HG02970 (cell line): ENCODE measurements around the gene OSCAR.
"Not testable (repeated sequence)": the region's sequence is repeated elsewhere in the genome, so short reads cannot be mapped to it uniquely, and the experiment has no call there.

Experiments
- ATAC-seq: cut with Tn5 transposase; IDR thresholded peaks from one replicate; pipeline ENCODE4 v1.9.1; 2021; ENCODE audit warnings: mild to moderate bottlenecking, moderate library complexity, moderate number of reproducible peaks; ENCODE audit not compliant: unreplicated experiment, low FRiP score

Gene OSCAR

GRCh38 chr19:54095859-54096616 lies 4.6 kb downstream of the OSCAR start:
- ATAC-seq: not testable (repeated sequence)

- no peak for ATAC-seq
Measured at GRCh38 chr19:54095136-54095858, 5.3 kb downstream of the OSCAR start.

DNA sequence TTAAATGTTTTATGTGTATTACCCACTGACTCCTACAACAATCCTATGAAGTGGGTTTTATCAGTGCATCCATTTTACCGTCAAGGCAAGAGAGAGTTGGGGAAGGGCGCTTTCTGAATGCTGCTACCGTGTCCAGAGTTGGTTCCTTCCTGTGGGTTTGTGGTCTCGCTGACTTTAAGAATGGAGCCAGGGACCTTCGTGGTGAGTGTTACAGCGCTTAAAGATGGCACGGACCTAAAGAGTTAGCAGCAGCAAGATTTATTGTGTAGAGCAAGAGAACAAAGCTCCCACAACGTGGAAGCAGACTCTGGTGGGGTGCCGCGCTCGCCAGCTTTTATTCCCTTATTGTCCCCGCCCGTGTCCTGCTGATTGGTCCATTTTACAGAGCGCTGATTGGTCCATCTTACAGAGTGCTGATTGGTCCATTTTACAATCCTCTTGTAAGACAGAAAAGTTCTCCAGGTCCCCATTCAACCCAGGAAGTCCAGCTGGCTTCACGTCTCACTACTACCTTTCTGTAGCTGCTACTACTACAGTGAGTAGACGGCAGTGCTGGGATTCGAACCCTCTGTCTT lies 6.1 kb downstream of the OSCAR start:
- ATAC-seq: no peak

- no peak for ATAC-seq
Measured at GRCh38 chr19:54084410-54084809, 16.2 kb downstream of the OSCAR start.

GRCh38 chr19:54081032-54081431 lies 19.6 kb downstream of the OSCAR start, which contains the start of gene TARM1:
Gene TARM1 (minus strand): TSS chr19:54081365. CDS start chr19:54081340, 25 bp downstream.
- no peak for ATAC-seq

DNA sequence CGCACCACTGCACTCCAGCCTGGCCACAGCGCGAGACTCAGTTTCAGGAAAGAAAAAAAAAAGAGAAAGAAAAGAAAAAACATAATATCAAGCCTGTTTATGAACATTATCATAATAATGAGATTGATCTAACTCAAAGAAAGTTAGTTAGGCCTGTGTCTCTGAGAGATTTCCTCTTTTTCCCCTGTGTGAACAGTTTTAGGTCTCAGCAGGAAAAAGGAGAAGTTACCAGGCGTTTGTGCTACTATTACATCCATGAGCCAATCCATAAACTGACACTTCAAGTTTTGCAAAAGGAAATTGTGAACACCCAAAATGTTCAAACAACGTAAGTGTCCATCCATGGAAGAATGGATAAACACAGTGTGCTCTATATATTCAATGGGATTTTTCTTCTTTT lies 23.3 kb downstream of the OSCAR start:
- no peak for ATAC-seq

- ATAC-seq: no peak
Measured at GRCh38 chr19:54074851-54075250, 25.8 kb downstream of the OSCAR start.

GRCh38 chr19:54073829-54074228 lies 26.8 kb downstream of the OSCAR start:
- ATAC-seq: no peak

DNA sequence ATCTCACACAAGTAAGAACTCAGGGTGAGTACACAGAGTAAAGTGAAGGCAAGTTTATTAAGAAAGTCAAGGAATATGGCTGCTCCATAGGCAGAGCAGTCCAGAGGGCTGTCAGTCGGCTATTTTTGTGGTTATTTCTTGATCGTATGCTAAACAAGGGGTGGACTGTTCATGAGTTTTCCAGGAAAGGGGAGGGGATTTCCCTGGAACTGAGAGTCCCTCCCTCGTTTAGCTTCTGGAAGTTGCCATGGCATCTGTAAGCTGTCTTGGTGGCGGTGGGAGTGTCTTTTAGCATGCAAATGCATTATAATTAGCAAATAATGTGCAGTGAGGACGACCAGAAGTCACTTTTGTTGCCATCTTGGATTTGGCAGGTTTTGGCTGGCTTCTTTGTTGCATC lies 31.1 kb downstream of the OSCAR start:
- no peak for ATAC-seq

GRCh38 chr19:54063350-54064116 lies 37.1 kb downstream of the OSCAR start, which contains the start of gene VSTM1:
Gene VSTM1 (minus strand): TSS chr19:54063897. CDS start chr19:54063777, 120 bp downstream.
- ATAC-seq: no peak

DNA sequence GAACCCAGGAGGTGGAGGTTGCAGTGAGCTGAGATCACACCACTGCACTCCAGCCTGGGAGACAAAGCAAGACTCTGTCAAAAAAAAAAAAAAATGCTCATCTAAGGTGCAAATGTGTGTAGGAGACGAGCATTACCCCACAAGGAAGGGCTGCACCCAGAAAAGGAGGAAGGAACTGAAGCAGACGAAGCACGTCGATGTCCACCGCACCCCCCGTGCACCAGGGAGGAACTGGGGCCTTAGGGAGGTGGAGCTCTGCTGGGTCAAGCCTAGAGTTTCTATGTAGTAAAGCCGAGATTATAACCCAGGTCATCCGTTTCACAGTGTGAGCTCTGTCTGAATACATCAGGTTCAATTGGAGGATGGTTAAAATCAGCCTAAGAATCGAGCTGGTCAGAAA lies 38.0 kb downstream of the OSCAR start:
- no peak for ATAC-seq

GRCh38 chr19:54047616-54048015 lies 53.0 kb downstream of the OSCAR start:
- no peak for ATAC-seq

- ATAC-seq: no peak
Measured at GRCh38 chr19:54045771-54046170, 54.8 kb downstream of the OSCAR start.
